Thoracic aorta (tissue), 2 donors: ENCODE results near the gene EFCC1. TPM values are rescaled to one million over a fixed set of nuclear protein-coding genes. Genes with fewer than 3 reads are reported as not detected.

ENCODE experiments used
- ATAC-seq: fragments of 150-250 bp; one replicate; pipeline ENCODE4 v1.8.0; 2017; ENCODE audit warnings: low read depth; ENCODE audit not compliant: insufficient number of reproducible peaks, low FRiP score
- DNase-seq: peaks from one replicate; pipeline ENCODE4 v3.0.0-alpha.2; 2020; ENCODE audit warnings: low spot score
- H3K27ac ChIP-seq, 2 donors: fragments of 200-600 bp; sonication (generic); 1 replicate in 1 of 2; 2 replicates in 1 of 2; pipeline ENCODE4 v1.5.1; 2016; ENCODE audit warnings: mild to moderate bottlenecking in 2 of 2, moderate library complexity in 2 of 2
- H3K27me3 ChIP-seq: fragments of 200-600 bp; sonication (generic); replicated peaks from 2 replicates; pipeline ENCODE4 v1.6.0; 2016; ENCODE audit warnings: mild to moderate bottlenecking; ENCODE audit not compliant: insufficient read depth
- H3K36me3 ChIP-seq: fragments of 200-600 bp; sonication (generic); one replicate; pipeline ENCODE4 v1.5.1; 2016
- H3K4me1 ChIP-seq, 2 donors: fragments of 200-600 bp; sonication (generic); 1 replicate in 1 of 2; 2 replicates in 1 of 2; pipeline versions ENCODE4 v1.5.1 to v1.6.0; 2016; ENCODE audit warnings: low read depth in 2 of 2, mild to moderate bottlenecking in 1 of 2; ENCODE audit not compliant: control insufficient read depth in 1 of 2
- H3K4me3 ChIP-seq: fragments of 200-600 bp; sonication (generic); 2 replicates; pipeline ENCODE4 v1.5.1; 2016; ENCODE audit warnings: mild to moderate bottlenecking
- H3K9me3 ChIP-seq: fragments of 200-600 bp; sonication (generic); 2 replicates; pipeline ENCODE4 v1.5.1; 2016
- total RNA-seq, 2 donors: library from RNA; depleted of rRNA; stranded (reverse); fragments of >200 nt; gene quantifications; one replicate each; pipeline versions ENCODE4 v1.1.0 to v1.2.3, GENCODE V29; 2016
- TF ChIP-seq, protein P1 (sequence below): fragments of 200-600 bp; sonication (generic); IDR thresholded peaks from one replicate; pipeline ENCODE4 v1.5.1; 2019; ENCODE audit warnings: antibody characterized with exemption

The EFCC1 gene
- total RNA-seq, 2 donors from 2014 or later = 1.4 TPM; not detected in 1

DNA sequence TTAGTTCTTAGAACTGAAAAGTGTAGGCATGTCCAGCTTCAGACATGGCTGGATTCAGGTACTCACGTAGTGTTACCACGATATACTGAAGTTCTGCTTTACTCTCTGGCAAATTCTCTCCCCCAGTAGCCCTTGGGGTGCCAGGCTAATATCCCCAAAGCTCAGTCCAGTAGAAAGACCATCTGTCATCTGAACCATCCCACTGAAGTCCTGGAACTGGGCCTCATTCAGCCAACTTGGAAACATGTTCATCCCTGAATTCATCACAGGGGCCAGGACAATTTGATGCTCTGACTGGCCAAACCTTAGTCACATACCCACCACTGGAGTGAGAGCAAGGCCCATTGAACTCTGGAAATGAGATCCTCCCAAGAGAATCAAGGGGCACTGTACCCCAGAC, 8.2 kb downstream of the EFCC1 start:
- no peaks in the 10 kb centered on the region for H3K9me3 ChIP-seq
- no peak overlapping the region for H3K27ac ChIP-seq
- DNase-seq = no peak
- no peak overlapping the region for H3K4me3 ChIP-seq
- no peaks in the 10 kb centered on the region for H3K27me3 ChIP-seq
- no peaks in the 10 kb centered on the region for H3K36me3 ChIP-seq
- ATAC-seq = no peak
- H3K4me1 ChIP-seq = no peaks in the 10 kb centered on the region
- TF ChIP-seq, protein P1, sequence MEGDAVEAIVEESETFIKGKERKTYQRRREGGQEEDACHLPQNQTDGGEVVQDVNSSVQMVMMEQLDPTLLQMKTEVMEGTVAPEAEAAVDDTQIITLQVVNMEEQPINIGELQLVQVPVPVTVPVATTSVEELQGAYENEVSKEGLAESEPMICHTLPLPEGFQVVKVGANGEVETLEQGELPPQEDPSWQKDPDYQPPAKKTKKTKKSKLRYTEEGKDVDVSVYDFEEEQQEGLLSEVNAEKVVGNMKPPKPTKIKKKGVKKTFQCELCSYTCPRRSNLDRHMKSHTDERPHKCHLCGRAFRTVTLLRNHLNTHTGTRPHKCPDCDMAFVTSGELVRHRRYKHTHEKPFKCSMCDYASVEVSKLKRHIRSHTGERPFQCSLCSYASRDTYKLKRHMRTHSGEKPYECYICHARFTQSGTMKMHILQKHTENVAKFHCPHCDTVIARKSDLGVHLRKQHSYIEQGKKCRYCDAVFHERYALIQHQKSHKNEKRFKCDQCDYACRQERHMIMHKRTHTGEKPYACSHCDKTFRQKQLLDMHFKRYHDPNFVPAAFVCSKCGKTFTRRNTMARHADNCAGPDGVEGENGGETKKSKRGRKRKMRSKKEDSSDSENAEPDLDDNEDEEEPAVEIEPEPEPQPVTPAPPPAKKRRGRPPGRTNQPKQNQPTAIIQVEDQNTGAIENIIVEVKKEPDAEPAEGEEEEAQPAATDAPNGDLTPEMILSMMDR = no peak

DNA sequence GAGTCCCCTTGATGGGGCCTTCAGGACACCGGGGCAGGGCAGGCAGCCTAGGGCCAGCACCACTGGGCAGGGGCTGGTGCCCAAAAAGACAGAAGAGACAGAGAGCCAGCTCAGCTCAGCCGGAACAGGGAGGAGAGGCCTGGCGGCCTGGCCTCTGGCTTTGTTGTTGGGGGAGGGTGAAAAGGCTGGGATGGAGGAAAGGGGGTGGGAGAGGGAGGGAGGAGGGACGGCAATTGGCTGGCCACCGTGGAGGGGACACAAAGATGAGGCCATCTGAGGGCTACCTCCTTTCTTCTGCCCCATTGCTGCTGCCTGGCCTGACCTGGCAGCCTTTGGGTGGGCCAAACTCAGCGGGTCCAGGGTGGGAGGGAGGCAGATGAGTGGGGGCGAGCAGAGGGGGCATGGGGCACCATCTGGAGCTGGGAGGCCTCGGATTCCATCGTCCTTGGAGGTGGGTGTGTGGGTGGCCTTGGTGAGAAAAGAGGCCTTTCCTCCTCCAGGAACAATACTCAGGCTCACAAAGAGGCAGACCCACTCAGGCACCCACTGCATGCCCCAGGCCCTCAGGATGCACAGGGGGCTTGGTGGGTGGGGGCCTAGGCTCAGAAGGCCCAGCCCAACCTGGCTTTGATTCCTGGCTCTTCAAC, 9.3 kb downstream of the EFCC1 start:
- TF ChIP-seq, protein P1 = no peak
- Histone ChIP-seq H3K9me3 (no peaks in the 10 kb centered on the region), H3K27ac (no peak overlapping the region), H3K36me3 (no peaks in the 10 kb centered on the region), H3K4me1 (no peaks in the 10 kb centered on the region), H3K27me3 (no peaks in the 10 kb centered on the region), H3K4me3 (no peak overlapping the region)
- no peak for DNase-seq
- no peak for ATAC-seq

DNA sequence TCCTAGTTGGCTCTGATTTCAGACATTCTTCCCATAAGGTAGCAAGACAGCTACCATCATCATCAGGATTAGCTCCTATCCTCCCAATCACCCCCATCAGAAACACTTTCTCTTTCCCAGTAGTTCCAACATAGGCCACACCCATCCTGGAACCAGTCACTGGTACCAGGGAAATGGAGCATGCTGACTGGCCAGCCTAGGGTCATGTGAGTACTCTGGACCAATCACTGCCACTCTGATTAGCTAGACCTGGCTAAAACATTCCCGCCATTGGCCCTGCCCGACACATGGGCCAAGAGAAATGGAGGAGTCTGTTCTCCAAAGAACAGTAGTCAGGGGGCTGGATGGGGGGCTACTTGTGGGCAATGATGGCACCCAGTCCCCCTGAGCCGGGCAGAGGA, 12.4 kb downstream of the EFCC1 start:
- no peaks in the 10 kb centered on the region for H3K4me1 ChIP-seq
- no peak for DNase-seq
- no peak for ATAC-seq
- no peaks in the 10 kb centered on the region for H3K9me3 ChIP-seq
- H3K27me3 ChIP-seq = no peaks in the 10 kb centered on the region
- H3K27ac ChIP-seq = no peak overlapping the region
- H3K36me3 ChIP-seq = no peaks in the 10 kb centered on the region
- TF ChIP-seq, protein P1 = no peak
- H3K4me3 ChIP-seq = no peak overlapping the region

DNA sequence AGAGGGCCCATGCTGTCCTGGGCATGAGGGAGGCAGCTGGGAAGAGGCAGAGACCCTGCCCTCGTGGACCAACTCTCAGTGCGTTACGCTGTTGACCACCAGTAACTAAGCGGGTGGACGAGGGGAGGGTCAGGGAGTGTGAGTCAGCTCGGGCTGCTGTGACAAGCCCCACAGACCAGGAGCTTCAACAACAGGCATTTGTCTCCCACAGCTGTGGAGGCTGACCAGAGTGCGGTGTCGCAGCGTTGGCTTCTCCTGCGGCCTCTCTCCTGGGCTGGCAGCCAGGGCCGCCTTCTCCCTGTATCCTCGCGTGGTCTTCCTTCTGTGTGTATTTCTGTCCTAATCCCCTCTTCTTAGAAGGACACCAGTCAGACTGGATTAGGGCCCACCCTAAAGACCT, 13.0 kb downstream of the EFCC1 start:
- Histone ChIP-seq H3K4me3 (no peak overlapping the region), H3K4me1 (no peaks in the 10 kb centered on the region), H3K9me3 (no peaks in the 10 kb centered on the region), H3K27me3 (no peaks in the 10 kb centered on the region), H3K36me3 (no peaks in the 10 kb centered on the region), H3K27ac (no peak overlapping the region)
- ATAC-seq (no peak), DNase-seq (no peak)
- TF ChIP-seq, protein P1 = no peak

DNA sequence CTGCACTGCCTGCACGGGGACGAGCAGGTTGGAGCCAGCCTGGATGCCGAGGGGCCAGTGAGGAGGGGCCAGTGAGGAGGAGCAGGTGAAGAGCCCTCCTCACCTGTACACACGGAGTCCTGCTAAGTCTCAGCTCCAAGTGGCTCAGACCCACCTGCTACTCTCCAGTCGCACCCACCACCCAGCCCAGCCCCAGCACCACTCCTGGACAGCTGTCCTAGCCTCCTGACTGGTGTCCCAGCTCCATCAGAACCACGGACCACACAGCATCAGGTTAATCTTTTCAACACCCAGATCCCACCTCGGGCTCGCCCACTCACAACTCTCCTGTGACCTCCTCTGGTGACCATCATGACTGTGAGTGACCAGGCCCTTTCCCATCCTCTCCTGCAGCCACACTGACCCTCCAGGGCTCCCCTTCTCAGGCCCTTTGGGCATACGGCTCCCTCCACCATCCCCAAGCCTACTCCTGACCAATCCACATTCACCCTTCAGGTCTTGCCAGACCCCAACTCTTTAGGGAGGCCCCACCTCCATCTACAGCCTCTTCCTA, 13.8 kb downstream of the EFCC1 start:
- ATAC-seq (no peak), DNase-seq (no peak)
- Histone ChIP-seq H3K4me3 (no peak overlapping the region), H3K27me3 (no peaks in the 10 kb centered on the region), H3K4me1 (no peaks in the 10 kb centered on the region), H3K9me3 (no peaks in the 10 kb centered on the region), H3K27ac (no peak overlapping the region), H3K36me3 (no peaks in the 10 kb centered on the region)
- TF ChIP-seq, protein P1 = no peak
